ENCODE data around the gene MAGEA9. TPM values are rescaled to one million over a fixed set of nuclear protein-coding genes. Genes with fewer than 3 reads are reported as not detected.
"Not testable (repeated sequence)": the region's sequence is repeated elsewhere in the genome, so short reads cannot be mapped to it uniquely, and the experiment has no call there.

MAGEA9 gene, protein sequence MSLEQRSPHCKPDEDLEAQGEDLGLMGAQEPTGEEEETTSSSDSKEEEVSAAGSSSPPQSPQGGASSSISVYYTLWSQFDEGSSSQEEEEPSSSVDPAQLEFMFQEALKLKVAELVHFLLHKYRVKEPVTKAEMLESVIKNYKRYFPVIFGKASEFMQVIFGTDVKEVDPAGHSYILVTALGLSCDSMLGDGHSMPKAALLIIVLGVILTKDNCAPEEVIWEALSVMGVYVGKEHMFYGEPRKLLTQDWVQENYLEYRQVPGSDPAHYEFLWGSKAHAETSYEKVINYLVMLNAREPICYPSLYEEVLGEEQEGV
- not detected for total RNA-seq

GRCh38 chrX:149781727-149782126 lies at the start of gene MAGEA9:
Gene MAGEA9 (plus strand): TSS chrX:149781930. CDS start chrX:149786211, 4,281 bp downstream.
- DNase-seq; H3K27me3 Mint-ChIP-seq (ENCODE audit: low read depth); H3K36me3 Mint-ChIP-seq (ENCODE audit: insufficient read depth); H3K9me3 Mint-ChIP-seq; H3K4me3 Mint-ChIP-seq; H3K4me1 Mint-ChIP-seq (ENCODE audit: low read depth); ATAC-seq: not testable (repeated sequence)

DNA sequence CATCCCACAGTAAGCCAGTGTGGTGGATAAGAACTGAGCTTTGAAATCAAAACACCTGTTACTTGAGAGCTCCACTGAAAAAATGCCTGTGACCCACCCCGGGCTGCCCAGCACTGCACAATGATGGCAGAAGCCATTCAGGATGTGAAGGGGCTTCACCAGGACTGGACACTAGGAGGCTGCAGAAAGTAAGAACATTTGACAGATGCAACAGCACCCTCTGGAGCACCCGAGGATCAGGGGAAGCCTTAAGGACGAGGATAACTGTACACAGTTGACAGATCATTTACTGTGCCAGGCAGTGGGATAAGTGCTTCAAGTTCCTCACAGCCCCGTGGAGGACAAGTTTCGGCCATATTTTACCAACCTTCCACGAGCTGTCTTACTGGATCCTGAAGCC lies 39.5 kb upstream of the MAGEA9 start:
- not testable (repeated sequence) for H3K4me3 Mint-ChIP-seq; H3K9me3 Mint-ChIP-seq; DNase-seq; H3K27me3 Mint-ChIP-seq (ENCODE audit: low read depth); H3K36me3 Mint-ChIP-seq (ENCODE audit: insufficient read depth); ATAC-seq; H3K4me1 Mint-ChIP-seq (ENCODE audit: low read depth)

DNA sequence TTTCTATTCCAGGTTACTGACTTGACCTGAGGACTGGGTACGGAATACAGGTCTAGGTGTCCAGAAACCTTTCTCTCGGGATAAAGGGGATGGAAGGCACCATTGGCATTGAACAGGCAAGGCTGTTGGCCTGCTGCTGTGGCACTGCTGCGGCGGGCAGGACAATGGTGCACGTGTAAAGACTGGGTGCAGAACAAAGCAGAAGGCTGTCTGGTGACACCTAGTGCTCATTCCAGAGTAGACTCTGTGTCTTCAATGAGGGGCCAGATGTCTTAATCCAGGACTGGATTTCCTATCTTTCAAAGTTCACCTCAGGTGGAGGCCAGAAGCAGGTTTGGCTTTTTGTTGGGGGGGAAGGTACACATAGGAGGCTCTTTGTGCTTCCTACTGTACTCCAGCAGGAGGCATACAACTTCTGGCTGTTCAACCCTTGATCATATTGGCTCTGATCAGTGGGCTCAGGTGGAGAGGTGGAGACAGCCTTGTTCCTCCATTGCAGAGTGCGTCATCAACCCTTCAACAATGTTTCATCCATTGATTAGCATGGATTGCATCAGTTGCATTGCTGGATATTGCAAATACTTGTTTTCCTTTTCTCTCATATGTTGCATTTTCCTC lies 35.2 kb upstream of the MAGEA9 start:
- not testable (repeated sequence) for H3K4me3 Mint-ChIP-seq; H3K36me3 Mint-ChIP-seq (ENCODE audit: insufficient read depth); DNase-seq; H3K27me3 Mint-ChIP-seq (ENCODE audit: low read depth); H3K4me1 Mint-ChIP-seq (ENCODE audit: low read depth); H3K9me3 Mint-ChIP-seq
- ATAC-seq, result peak in 1 of 2 donors; percentile 35

- DNase-seq (no peak), ATAC-seq (no peak)
- H3K36me3 Mint-ChIP-seq (ENCODE audit: insufficient read depth), result no peaks in the 10 kb centered on the region
- H3K27me3 Mint-ChIP-seq (ENCODE audit: low read depth), result no peaks in the 10 kb centered on the region
- H3K4me3 Mint-ChIP-seq, result no peak overlapping the region
- no peaks in the 10 kb centered on the region for H3K4me1 Mint-ChIP-seq (ENCODE audit: low read depth)
- H3K9me3 Mint-ChIP-seq, result no peaks in the 10 kb centered on the region
Measured at GRCh38 chrX:149757206-149758067, 24.3 kb upstream of the MAGEA9 start.

DNA sequence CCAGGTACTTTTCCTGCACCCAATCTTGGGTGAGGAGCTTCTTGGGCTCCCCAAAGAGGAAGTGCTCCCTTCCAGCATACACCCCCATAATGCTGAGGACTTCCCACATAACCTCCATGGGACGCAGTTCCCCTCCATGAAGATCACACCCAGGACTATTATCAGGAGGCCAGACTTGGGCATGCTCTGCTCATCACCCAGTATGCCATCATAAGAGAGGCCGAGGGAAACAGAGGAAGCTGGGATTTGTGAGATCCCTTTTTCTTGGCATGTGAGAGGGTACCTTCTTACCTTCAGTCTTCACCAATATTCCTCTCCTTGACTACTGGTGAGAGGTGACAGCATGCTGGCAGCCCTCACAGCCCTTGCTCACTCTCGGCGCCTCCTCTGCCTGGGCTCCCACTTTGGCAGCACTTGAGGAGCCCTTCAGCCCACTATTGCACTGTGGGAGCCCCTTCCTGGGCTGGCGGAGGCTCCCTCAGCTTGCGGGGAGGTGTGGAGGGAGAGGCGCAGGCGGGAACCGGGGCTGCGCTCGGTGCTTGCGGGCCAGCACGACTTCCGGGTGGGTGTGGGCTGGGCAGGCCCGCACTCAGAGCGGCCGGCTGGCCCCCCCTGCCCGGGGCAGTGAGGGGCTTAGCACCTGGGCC lies 23.5 kb upstream of the MAGEA9 start:
- no peaks in the 10 kb centered on the region for H3K27me3 Mint-ChIP-seq (ENCODE audit: low read depth)

GRCh38 chrX:149758715-149759078 lies 23.0 kb upstream of the MAGEA9 start:
- H3K4me3 Mint-ChIP-seq; H3K4me1 Mint-ChIP-seq (ENCODE audit: low read depth); H3K27me3 Mint-ChIP-seq (ENCODE audit: low read depth); H3K9me3 Mint-ChIP-seq; H3K36me3 Mint-ChIP-seq (ENCODE audit: insufficient read depth); ATAC-seq; DNase-seq: not testable (repeated sequence)

More for the DNA sequence above, 23.5 kb upstream of the MAGEA9 start:
- Mint-ChIP-seq H3K36me3 (ENCODE audit: insufficient read depth) (no peaks in the 10 kb centered on the region), H3K4me1 (ENCODE audit: low read depth) (no peaks in the 10 kb centered on the region), H3K4me3 (no peak overlapping the region), H3K9me3 (no peaks in the 10 kb centered on the region)
- no peak for ATAC-seq
- no peak for DNase-seq

DNA sequence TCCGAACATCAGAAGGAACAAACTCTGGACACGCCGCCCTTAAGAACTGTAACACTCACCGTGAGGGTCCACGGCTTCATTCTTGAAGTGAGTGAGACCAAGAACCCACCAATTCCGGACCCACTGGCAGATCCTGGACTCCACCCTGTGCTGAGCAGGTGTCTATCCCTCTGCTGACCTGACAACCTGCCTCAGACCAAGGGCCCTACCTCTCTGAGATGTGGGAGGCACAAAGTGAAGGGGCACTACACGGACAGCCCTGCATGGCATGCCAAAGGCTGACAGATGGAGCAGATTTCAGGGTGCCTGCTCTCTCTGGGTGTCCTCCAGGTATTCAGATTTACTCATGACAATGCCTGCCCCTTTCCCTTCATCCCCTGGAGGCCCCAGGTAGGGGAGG lies 21.9 kb upstream of the MAGEA9 start:
- Mint-ChIP-seq H3K9me3 (no peaks in the 10 kb centered on the region), H3K27me3 (ENCODE audit: low read depth) (no peaks in the 10 kb centered on the region), H3K36me3 (ENCODE audit: insufficient read depth) (no peaks in the 10 kb centered on the region), H3K4me1 (ENCODE audit: low read depth) (no peaks in the 10 kb centered on the region), H3K4me3 (no peak overlapping the region)
- no peak for ATAC-seq
- no peak for DNase-seq

DNA sequence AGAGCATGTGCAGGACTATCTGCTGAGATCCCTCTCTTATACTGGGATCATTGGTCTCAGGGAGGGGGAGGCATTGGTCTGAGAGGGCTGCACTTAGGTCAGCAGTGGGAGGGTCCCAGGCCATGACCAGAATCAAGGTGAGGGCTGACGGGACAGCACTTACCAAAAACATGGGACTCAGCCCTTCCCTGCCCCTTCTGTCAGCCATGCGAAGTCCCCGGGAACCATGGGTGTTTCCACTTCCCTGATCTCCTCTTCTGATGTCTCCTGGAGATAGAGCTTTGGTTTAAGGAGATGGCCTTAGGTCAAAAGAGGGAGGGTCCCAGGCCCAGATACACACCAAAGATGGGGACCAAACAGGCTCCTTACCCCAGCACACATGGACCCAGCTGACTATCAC lies 20.8 kb upstream of the MAGEA9 start:
- Mint-ChIP-seq H3K27me3 (ENCODE audit: low read depth) (no peaks in the 10 kb centered on the region), H3K4me1 (ENCODE audit: low read depth) (no peaks in the 10 kb centered on the region), H3K4me3 (no peak overlapping the region), H3K9me3 (no peaks in the 10 kb centered on the region), H3K36me3 (ENCODE audit: insufficient read depth) (no peaks in the 10 kb centered on the region)
- DNase-seq, result no peak
- no peak for ATAC-seq

GRCh38 chrX:149761858-149762674 lies 19.7 kb upstream of the MAGEA9 start:
- not testable (repeated sequence) for H3K36me3 Mint-ChIP-seq (ENCODE audit: insufficient read depth); H3K4me3 Mint-ChIP-seq; DNase-seq; H3K4me1 Mint-ChIP-seq (ENCODE audit: low read depth); ATAC-seq; H3K9me3 Mint-ChIP-seq; H3K27me3 Mint-ChIP-seq (ENCODE audit: low read depth)

GRCh38 chrX:149762696-149763614 lies 18.8 kb upstream of the MAGEA9 start:
- no peaks in the 10 kb centered on the region for H3K27me3 Mint-ChIP-seq (ENCODE audit: low read depth)
- no peaks in the 10 kb centered on the region for H3K9me3 Mint-ChIP-seq
- ATAC-seq (no peak), DNase-seq (no peak)
- no peak overlapping the region for H3K4me3 Mint-ChIP-seq
- no peaks in the 10 kb centered on the region for H3K4me1 Mint-ChIP-seq (ENCODE audit: low read depth)
- H3K36me3 Mint-ChIP-seq (ENCODE audit: insufficient read depth), result no peaks in the 10 kb centered on the region

GRCh38 chrX:149770344-149770743 lies 11.4 kb upstream of the MAGEA9 start:
- ATAC-seq; H3K4me3 Mint-ChIP-seq; H3K27me3 Mint-ChIP-seq (ENCODE audit: low read depth); H3K9me3 Mint-ChIP-seq; DNase-seq; H3K4me1 Mint-ChIP-seq (ENCODE audit: low read depth); H3K36me3 Mint-ChIP-seq (ENCODE audit: insufficient read depth): not testable (repeated sequence)

DNA sequence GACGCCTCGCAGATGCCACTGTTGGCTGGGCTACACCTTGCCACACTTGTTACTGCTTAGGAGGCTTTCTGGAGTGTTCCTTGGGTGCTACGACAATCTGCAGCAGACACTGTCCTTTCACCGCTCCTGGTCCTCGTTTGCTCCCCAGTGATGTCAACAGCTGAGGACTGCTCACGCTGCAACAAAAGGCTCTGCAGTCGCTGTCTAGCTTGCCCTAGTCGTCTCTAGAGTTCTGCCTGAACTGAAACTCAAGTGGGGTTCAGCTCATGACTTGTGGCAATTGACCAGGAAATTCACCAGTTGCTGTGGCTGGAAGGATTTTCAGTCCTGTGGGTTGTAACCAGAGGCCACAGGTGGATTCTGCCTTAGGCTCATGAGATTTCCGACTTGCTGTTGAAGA lies 8.7 kb upstream of the MAGEA9 start:
- not testable (repeated sequence) for DNase-seq

DNA sequence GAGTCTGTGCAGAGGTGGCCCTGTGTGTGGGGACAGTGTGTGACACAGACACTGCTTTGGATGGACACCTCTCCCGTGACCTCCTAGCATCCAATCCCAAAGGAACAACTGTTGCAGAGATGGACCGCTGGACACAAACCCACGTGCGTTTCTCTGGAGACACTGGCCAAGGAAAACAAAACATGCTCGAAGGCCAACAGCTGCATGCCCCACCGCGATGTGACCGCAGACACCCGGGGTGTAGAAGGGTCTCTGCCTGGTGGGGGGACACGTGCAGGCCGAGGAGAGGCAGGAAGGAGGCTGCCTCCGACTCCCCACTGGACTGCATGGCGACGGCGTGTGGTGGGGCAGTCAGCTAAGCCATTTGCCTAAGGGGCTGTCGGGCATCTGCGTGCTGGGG lies 8.0 kb upstream of the MAGEA9 start, which contains the start of gene HSFX1:
Gene HSFX1 (plus strand): TSS at position 301 of the 400 bp plus-strand sequence. CDS start 614 bp downstream, outside the sequence.
- H3K4me1 Mint-ChIP-seq (ENCODE audit: low read depth); H3K4me3 Mint-ChIP-seq; H3K36me3 Mint-ChIP-seq (ENCODE audit: insufficient read depth); H3K27me3 Mint-ChIP-seq (ENCODE audit: low read depth); ATAC-seq; DNase-seq; H3K9me3 Mint-ChIP-seq: not testable (repeated sequence)

More for the DNA sequence above, 8.7 kb upstream of the MAGEA9 start:
- H3K4me1 Mint-ChIP-seq (ENCODE audit: low read depth); H3K9me3 Mint-ChIP-seq; ATAC-seq; H3K36me3 Mint-ChIP-seq (ENCODE audit: insufficient read depth); H3K27me3 Mint-ChIP-seq (ENCODE audit: low read depth); H3K4me3 Mint-ChIP-seq: not testable (repeated sequence)
